Testis (tissue), 2 donors: ENCODE results near the gene BCR.

ENCODE experiments used
- POLR2A ChIP-seq: fragments of 450-650 bp; IDR thresholded peaks from one replicate; pipeline ENCODE4 v1.6.1; 2017; ENCODE audit warnings: antibody characterized with exemption, mild to moderate bottlenecking, moderate library complexity
- TF ChIP-seq, protein P1 (sequence below), 3 experiments: fragments of 450-650 bp in 2 of 3; fragments of 200-600 bp in 1 of 3; sonication (generic) in 1 of 3; IDR thresholded peaks; one replicate each; pipeline ENCODE4 v1.5.1; 2016 to 2019; ENCODE audit warnings: antibody characterized with exemption in 3 of 3, mild to moderate bottlenecking in 2 of 3, moderate library complexity in 1 of 3

DNA sequence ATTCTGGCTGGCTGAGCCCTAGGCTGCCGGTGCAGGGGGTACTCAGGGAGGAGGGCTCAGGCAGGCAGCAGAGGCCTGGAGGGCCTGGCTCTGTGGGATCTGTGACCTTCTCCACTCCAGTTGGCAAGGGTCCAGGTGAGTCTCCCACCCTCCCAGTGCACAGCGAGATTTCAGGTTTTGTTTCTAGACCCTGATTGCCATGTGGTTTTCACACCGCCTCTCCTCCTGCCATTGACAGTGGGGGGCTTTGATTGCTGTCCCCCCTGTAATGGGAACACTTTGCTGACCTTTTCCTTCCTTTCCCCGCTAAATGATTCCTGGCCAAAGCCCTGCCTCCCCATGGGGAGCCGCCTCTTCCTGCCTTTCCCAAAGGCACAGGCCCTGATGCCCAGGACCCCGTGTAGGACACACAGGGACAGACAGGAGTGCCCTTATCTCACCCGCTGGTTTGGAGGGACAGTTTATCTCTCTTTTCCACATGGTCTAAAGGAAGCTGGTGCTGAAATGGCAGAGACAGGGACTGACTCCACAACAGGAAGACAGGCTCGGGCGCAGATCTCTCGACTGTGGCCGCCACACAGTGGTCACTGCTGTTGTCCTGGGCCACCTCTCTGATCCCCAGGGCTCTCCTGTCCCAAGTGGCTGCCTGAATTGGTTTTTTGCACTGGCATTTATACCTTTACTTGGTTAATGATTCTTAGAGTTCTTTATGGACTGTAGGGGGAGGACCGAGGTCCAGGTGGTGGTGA lies 43.4 kb downstream of the BCR start:
- TF ChIP-seq, protein P1, sequence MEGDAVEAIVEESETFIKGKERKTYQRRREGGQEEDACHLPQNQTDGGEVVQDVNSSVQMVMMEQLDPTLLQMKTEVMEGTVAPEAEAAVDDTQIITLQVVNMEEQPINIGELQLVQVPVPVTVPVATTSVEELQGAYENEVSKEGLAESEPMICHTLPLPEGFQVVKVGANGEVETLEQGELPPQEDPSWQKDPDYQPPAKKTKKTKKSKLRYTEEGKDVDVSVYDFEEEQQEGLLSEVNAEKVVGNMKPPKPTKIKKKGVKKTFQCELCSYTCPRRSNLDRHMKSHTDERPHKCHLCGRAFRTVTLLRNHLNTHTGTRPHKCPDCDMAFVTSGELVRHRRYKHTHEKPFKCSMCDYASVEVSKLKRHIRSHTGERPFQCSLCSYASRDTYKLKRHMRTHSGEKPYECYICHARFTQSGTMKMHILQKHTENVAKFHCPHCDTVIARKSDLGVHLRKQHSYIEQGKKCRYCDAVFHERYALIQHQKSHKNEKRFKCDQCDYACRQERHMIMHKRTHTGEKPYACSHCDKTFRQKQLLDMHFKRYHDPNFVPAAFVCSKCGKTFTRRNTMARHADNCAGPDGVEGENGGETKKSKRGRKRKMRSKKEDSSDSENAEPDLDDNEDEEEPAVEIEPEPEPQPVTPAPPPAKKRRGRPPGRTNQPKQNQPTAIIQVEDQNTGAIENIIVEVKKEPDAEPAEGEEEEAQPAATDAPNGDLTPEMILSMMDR (IDR thresholded peaks at IDR 0.05) = no peak
- no peak for TF ChIP-seq POLR2A
